Ovary (tissue), 3 donors: ENCODE data around the gene ZBTB24.

Experiments
- CTCF ChIP-seq, 3 donors: fragments of 450-650 bp in 2 of 3; fragments of 200-600 bp in 1 of 3; IDR thresholded peaks; one replicate each; pipeline versions ENCODE4 v1.5.1 to v1.8.0; 2016 to 2022; ENCODE audit warnings: antibody characterized with exemption in 3 of 3, mild to moderate bottlenecking in 1 of 3
- EP300 ChIP-seq: sonication (generic); formaldehyde crosslinking; IDR thresholded peaks from one replicate; pipeline ENCODE4 v1.6.1; 2017; ENCODE audit warnings: antibody characterized with exemption
- POLR2A ChIP-seq: fragments of 450-650 bp; IDR thresholded peaks from one replicate; pipeline ENCODE4 v1.6.1; 2017; ENCODE audit warnings: antibody characterized with exemption, mild to moderate bottlenecking, moderate library complexity
- donor health status: DM: no; HTN: no; CAD: no.

DNA sequence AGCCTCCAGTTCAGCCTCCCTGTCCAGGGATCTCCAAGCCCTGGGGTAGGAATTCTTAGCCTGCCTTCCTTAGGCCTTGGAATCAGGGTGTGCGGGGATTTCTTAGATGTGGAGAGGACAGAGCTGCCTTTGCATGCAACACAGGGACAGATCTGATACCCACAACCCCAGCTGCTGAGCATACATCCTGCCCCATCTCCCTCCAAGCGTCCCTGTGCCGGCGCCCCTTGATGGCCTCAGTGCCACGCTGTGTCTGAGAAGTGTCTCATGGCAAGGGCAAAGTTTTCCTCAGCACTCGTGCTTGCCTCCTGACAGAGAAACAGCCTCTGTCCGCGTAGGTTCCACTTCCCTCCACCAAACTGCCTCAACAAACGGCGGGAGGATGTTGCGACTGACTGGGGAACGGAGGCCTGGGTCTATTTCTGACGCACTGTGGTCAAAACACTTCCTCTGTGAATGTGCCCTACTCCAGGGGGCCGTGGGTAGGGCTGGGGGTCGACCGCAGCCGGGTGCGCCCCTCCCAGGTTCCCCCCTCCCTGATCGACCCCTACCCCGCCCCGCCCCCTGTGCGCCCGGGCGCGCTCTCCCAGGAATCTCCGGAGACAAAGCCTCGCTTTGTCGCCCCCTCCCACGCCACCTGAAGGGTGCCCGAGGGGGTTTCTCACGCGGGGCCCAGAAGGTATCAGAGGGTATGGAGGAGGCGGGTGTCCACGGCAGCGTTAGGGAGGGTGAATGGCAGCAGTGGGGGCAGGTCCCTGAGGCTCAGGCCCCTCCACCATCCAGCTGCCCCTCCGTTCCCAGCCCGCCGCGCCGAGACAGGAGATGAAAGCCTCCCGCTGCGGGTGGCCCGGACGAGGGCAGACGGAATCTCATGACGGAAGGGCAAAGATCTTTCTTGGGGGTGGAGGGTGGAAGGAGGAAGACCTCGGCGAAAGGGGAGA is 28.3 kb downstream of the ZBTB24 start:
- TF ChIP-seq POLR2A (no peak), CTCF (IDR thresholded peaks at IDR 0.05) (no peak), EP300 (no peak)
